Ectodermal cell (in vitro differentiated cells): ENCODE measurements around the gene AGBL4. TPM values are rescaled to one million over a fixed set of nuclear protein-coding genes. Genes with fewer than 3 reads are reported as not detected.

Experiments used
- H3K27ac ChIP-seq: 2 replicates; pipeline ENCODE4 v1.7.0; 2013; ENCODE audit warnings: mild to moderate bottlenecking, low read depth, low read length; ENCODE audit not compliant: insufficient read depth, poor library complexity, severe bottlenecking
- H3K27me3 ChIP-seq: 2 replicates; pipeline ENCODE4 v1.7.0; 2013; ENCODE audit warnings: mild to moderate bottlenecking, low read length; ENCODE audit not compliant: insufficient read depth, control insufficient read depth, poor library complexity, severe bottlenecking
- H3K36me3 ChIP-seq: one replicate; pipeline ENCODE4 v1.7.0; 2013; ENCODE audit warnings: low read length; ENCODE audit not compliant: control insufficient read depth, insufficient read depth
- H3K4me1 ChIP-seq: one replicate; pipeline ENCODE4 v1.7.0; 2013; ENCODE audit warnings: low read length; ENCODE audit not compliant: control insufficient read depth, insufficient read depth
- H3K4me3 ChIP-seq: 2 replicates; pipeline ENCODE4 v1.7.0; 2013; ENCODE audit warnings: low read depth, low read length, control low read depth; ENCODE audit not compliant: insufficient read depth
- H3K9me3 ChIP-seq: 2 replicates; pipeline ENCODE4 v1.7.0; 2013; ENCODE audit warnings: mild to moderate bottlenecking, low read length, moderate library complexity; ENCODE audit not compliant: control insufficient read depth
- WGBS, 2 experiments: methylation state at CpG; one replicate each; pipeline ENCODE4 v1.1.7; 2013; ENCODE audit warnings: missing lambda C conversion rate in 2 of 2; 5-methylcytosine and 5-hydroxymethylcytosine counted together
- polyA plus RNA-seq, 4 experiments: library from polyadenylated mRNA; stranded (reverse); fragments of 50-300 nt; gene quantifications; one replicate each; pipeline ENCODE4 v1.2.3, GENCODE V29; 2013

Gene AGBL4
- polyA plus RNA-seq (2013, experiment 1 of 4) = 0.31 TPM
- 0.28 TPM for polyA plus RNA-seq (2013, experiment 2 of 4)
- 0.21 TPM for polyA plus RNA-seq (2013, experiment 3 of 4)
- 0.61 TPM for polyA plus RNA-seq (2013, experiment 4 of 4)

GRCh38 chr1:50023292-50024159 lies at the start of gene AGBL4:
Gene AGBL4 (minus strand): TSS chr1:50023954.
- WGBS, 2 experiments = 41 to 44% methylated on average over 56 of the region's 56 CpGs
- no peaks in the 10 kb centered on the region for H3K9me3 ChIP-seq
- no peaks in the 10 kb centered on the region for H3K36me3 ChIP-seq
- H3K4me3 ChIP-seq = peak within 1 kb of the TSS; percentile 21
- H3K27me3 ChIP-seq = no peaks in the 10 kb centered on the region
- no peak within 1 kb of the TSS for H3K27ac ChIP-seq
- no peaks in the 10 kb centered on the region for H3K4me1 ChIP-seq

GRCh38 chr1:50066806-50067205 lies 43.1 kb upstream of the AGBL4 start:
- Histone ChIP-seq H3K9me3 (peaks cover 7% of the 10 kb centered on the region), H3K27ac (no peak overlapping the region), H3K4me3 (no peak overlapping the region), H3K27me3 (no peaks in the 10 kb centered on the region), H3K36me3 (no peaks in the 10 kb centered on the region), H3K4me1 (no peaks in the 10 kb centered on the region)
- WGBS, 2 experiments = 76 to 100% methylated on average over 1 of the region's 1 CpG

GRCh38 chr1:50060279-50060678 lies 36.5 kb upstream of the AGBL4 start:
- no peaks in the 10 kb centered on the region for H3K36me3 ChIP-seq
- H3K9me3 ChIP-seq = peaks cover 11% of the 10 kb centered on the region
- no peak overlapping the region for H3K4me3 ChIP-seq
- whole genome bisulfite sequencing, 2 experiments = 63 to 80% methylated on average over 2 to 3 of the region's 3 CpGs
- H3K4me1 ChIP-seq = no peaks in the 10 kb centered on the region
- H3K27ac ChIP-seq = no peak overlapping the region
- no peaks in the 10 kb centered on the region for H3K27me3 ChIP-seq

GRCh38 chr1:50048791-50049190 lies 25.0 kb upstream of the AGBL4 start:
- Histone ChIP-seq H3K27ac (no peak overlapping the region), H3K9me3 (peaks cover 4% of the 10 kb centered on the region), H3K4me3 (no peak overlapping the region), H3K27me3 (peaks cover 26% of the 10 kb centered on the region), H3K4me1 (no peaks in the 10 kb centered on the region), H3K36me3 (no peaks in the 10 kb centered on the region)
- WGBS, 2 experiments = 56 to 70% methylated on average over 2 of the region's 2 CpGs

- Histone ChIP-seq H3K9me3 (peaks cover 4% of the 10 kb centered on the region), H3K27me3 (peaks cover 26% of the 10 kb centered on the region), H3K36me3 (no peaks in the 10 kb centered on the region), H3K4me1 (no peaks in the 10 kb centered on the region), H3K4me3 (peak overlapping the region; percentile 13), H3K27ac (no peak overlapping the region)
- WGBS, 2 experiments = 39 to 40% methylated on average over 72 of the region's 72 CpGs
These were observed 24.4 kb upstream of the AGBL4 start for GRCh38 chr1:50047916-50048694.

GRCh38 chr1:50038237-50038809 lies 14.6 kb upstream of the AGBL4 start:
- Histone ChIP-seq H3K4me1 (no peaks in the 10 kb centered on the region), H3K36me3 (no peaks in the 10 kb centered on the region), H3K27me3 (no peaks in the 10 kb centered on the region), H3K4me3 (no peak overlapping the region), H3K27ac (no peak overlapping the region), H3K9me3 (peaks cover 3% of the 10 kb centered on the region)
- 74% methylated on average over 5 of the region's 5 CpGs for WGBS, 2 experiments

- Histone ChIP-seq H3K27me3 (no peaks in the 10 kb centered on the region), H3K4me1 (no peaks in the 10 kb centered on the region), H3K4me3 (no peak overlapping the region), H3K36me3 (no peaks in the 10 kb centered on the region), H3K9me3 (no peaks in the 10 kb centered on the region), H3K27ac (no peak overlapping the region)
- 84 to 89% methylated on average over 1 of the region's 1 CpG for WGBS, 2 experiments
These were observed 4.0 kb upstream of the AGBL4 start for GRCh38 chr1:50027794-50028193.

GRCh38 chr1:49995734-49996133 lies 28.0 kb downstream of the AGBL4 start:
- no peak overlapping the region for H3K27ac ChIP-seq
- H3K4me1 ChIP-seq = no peaks in the 10 kb centered on the region
- H3K4me3 ChIP-seq = no peak overlapping the region
- peaks cover 5% of the 10 kb centered on the region for H3K9me3 ChIP-seq
- no peaks in the 10 kb centered on the region for H3K36me3 ChIP-seq
- 13 to 17% methylated on average over 1 of the region's 1 CpG for WGBS, 2 experiments
- no peaks in the 10 kb centered on the region for H3K27me3 ChIP-seq

- H3K4me3 ChIP-seq = no peak overlapping the region
- H3K4me1 ChIP-seq = no peaks in the 10 kb centered on the region
- 73 to 86% methylated on average over 1 to 2 of the region's 2 CpGs for WGBS, 2 experiments
- no peaks in the 10 kb centered on the region for H3K36me3 ChIP-seq
- H3K27ac ChIP-seq = no peak overlapping the region
- no peaks in the 10 kb centered on the region for H3K27me3 ChIP-seq
- H3K9me3 ChIP-seq = peaks cover 16% of the 10 kb centered on the region
These were observed 52.7 kb downstream of the AGBL4 start for GRCh38 chr1:49971088-49971487.

- WGBS, 2 experiments = 95% methylated on average over 2 of the region's 3 CpGs; no CpG with 5 or more reads in 1 of the 2 experiments
- Histone ChIP-seq H3K36me3 (no peaks in the 10 kb centered on the region), H3K9me3 (peaks cover 12% of the 10 kb centered on the region), H3K27ac (no peak overlapping the region), H3K4me1 (no peaks in the 10 kb centered on the region), H3K4me3 (no peak overlapping the region), H3K27me3 (no peaks in the 10 kb centered on the region)
These were observed 72.4 kb downstream of the AGBL4 start for GRCh38 chr1:49951385-49951784.
